SJSA1 (cell line): ENCODE results near the gene TUBG1. TPM values are rescaled to one million over a fixed set of nuclear protein-coding genes. Genes with fewer than 3 reads are reported as not detected.
"Not testable (repeated sequence)": the region's sequence is repeated elsewhere in the genome, so short reads cannot be mapped to it uniquely, and the experiment has no call there.

Experiments
- DNase-seq, 2 experiments: peaks; one replicate each; pipeline ENCODE4 v3.0.0-alpha.2; 2015 to 2020; ENCODE audit warnings: low spot score in 2 of 2, low read depth in 1 of 2
- H3K27ac ChIP-seq: fragments of 250-450 bp; sonication (Bioruptor Pico); 2 replicates; pipeline ENCODE4 v1.5.1; 2020; ENCODE audit warnings: mild to moderate bottlenecking, moderate library complexity
- H3K27me3 ChIP-seq: fragments of 250-450 bp; sonication (Bioruptor Pico); replicated peaks from 2 replicates; pipeline ENCODE4 v1.5.1; 2020; ENCODE audit warnings: mild to moderate bottlenecking, moderate library complexity
- H3K36me3 ChIP-seq: fragments of 250-450 bp; sonication (Bioruptor Pico); 2 replicates; pipeline ENCODE4 v1.5.1; 2020; ENCODE audit warnings: mild to moderate bottlenecking
- H3K4me1 ChIP-seq: fragments of 250-450 bp; sonication (Bioruptor Pico); replicated peaks from 2 replicates; pipeline ENCODE4 v1.6.1; 2021; ENCODE audit warnings: mild to moderate bottlenecking
- H3K4me3 ChIP-seq: fragments of 250-450 bp; sonication (Bioruptor Pico); 2 replicates; pipeline ENCODE4 v1.5.1; 2020; ENCODE audit warnings: mild to moderate bottlenecking
- H3K9me3 ChIP-seq: fragments of 250-450 bp; sonication (Bioruptor Pico); replicated peaks from 2 replicates; pipeline ENCODE4 v1.5.1; 2020; ENCODE audit warnings: mild to moderate bottlenecking
- total RNA-seq: library from RNA; depleted of rRNA; stranded (reverse); fragments of >200 nt; shearing (Covaris generic); gene quantifications from 2 replicates; pipeline ENCODE4 v1.2.3, GENCODE V29; 2014; rRNA removed

Gene TUBG1
- total RNA-seq, 1 experiment from 2014 or later: 81.4 TPM

- Histone ChIP-seq H3K36me3 (no peaks in the 10 kb centered on the region), H3K4me1 (peaks cover 40% of the 10 kb centered on the region), H3K27ac (no peak overlapping the region), H3K27me3 (peaks cover 14% of the 10 kb centered on the region; the same call in 1 of the 2 replicates), H3K9me3 (peaks cover 13% of the 10 kb centered on the region), H3K4me3 (no peak overlapping the region)
- DNase-seq: no peak
Measured at GRCh38 chr17:42657824-42658588, 48.5 kb downstream of the TUBG1 start.

- peak; percentile 67 to 79 for DNase-seq
- Histone ChIP-seq H3K4me1 (peaks cover 33% of the 10 kb centered on the region), H3K4me3 (peak within 1 kb of the TSS; percentile 42), H3K27ac (no peak within 1 kb of the TSS), H3K27me3 (peaks cover 7% of the 10 kb centered on the region; the same call in 1 of the 2 replicates), H3K36me3 (no peaks in the 10 kb centered on the region), H3K9me3 (peaks cover 13% of the 10 kb centered on the region)
Measured at GRCh38 chr17:42659079-42659931, 49.8 kb downstream of the TUBG1 start, which contains the start of gene TUBG2. Gene TUBG2, plus strand, starts transcription at chr17:42659284. Its CDS starts 220 bp downstream, at chr17:42659504.

GRCh38 chr17:42659932-42660274, 50.4 kb downstream of the TUBG1 start:
- H3K36me3 ChIP-seq, H3K27ac ChIP-seq, H3K4me3 ChIP-seq, H3K27me3 ChIP-seq, DNase-seq: not testable (repeated sequence)
- peaks cover 33% of the 10 kb centered on the region for H3K4me1 ChIP-seq
- peaks cover 13% of the 10 kb centered on the region for H3K9me3 ChIP-seq

GRCh38 chr17:42660692-42661345, 51.3 kb downstream of the TUBG1 start:
- H3K9me3 ChIP-seq: peaks cover 11% of the 10 kb centered on the region
- no peak overlapping the region for H3K27ac ChIP-seq
- H3K4me3 ChIP-seq: no peak overlapping the region
- peak in 1 of 2 experiments; percentile 22 for DNase-seq
- no peaks in the 10 kb centered on the region for H3K36me3 ChIP-seq
- peaks cover 7% of the 10 kb centered on the region; the same call in 1 of the 2 replicates for H3K27me3 ChIP-seq
- H3K4me1 ChIP-seq: peaks cover 24% of the 10 kb centered on the region

Other genes starting within 250 kb of the TUBG1 start
- gene STAT3, start 221.2 kb upstream of the TUBG1 start, total RNA-seq: 41.1 and 65.8 TPM in 2 replicates
- 319 and 331 TPM in 2 replicates for gene CAVIN1, start 186.4 kb upstream of the TUBG1 start, total RNA-seq
- 11.8 and 14.8 TPM in 2 replicates for gene ATP6V0A1, start 150.8 kb upstream of the TUBG1 start, total RNA-seq
- 16.2 and 26.8 TPM in 2 replicates for gene NAGLU, start 73.4 kb upstream of the TUBG1 start, total RNA-seq
- 0.13 and 1.5 TPM in 2 replicates for gene HSD17B1, start 56.8 kb upstream of the TUBG1 start, total RNA-seq
- 10.2 and 15.4 TPM in 2 replicates for gene COASY, start 47.5 kb upstream of the TUBG1 start, total RNA-seq
- 20.1 and 35.0 TPM in 2 replicates for gene MLX, start 42.6 kb upstream of the TUBG1 start, total RNA-seq
- 18.4 and 22.3 TPM in 2 replicates for gene PSMC3IP, start 32.0 kb upstream of the TUBG1 start, total RNA-seq
- gene RETREG3, start 309 bp upstream of the TUBG1 start, total RNA-seq: 27.0 and 30.4 TPM in 2 replicates
- 0.92 and 3.5 TPM in 2 replicates for gene TUBG2, start 49.6 kb downstream of the TUBG1 start, total RNA-seq
- 3.8 and 8.8 TPM in 2 replicates for gene PLEKHH3, start 67.3 kb downstream of the TUBG1 start, total RNA-seq
- not detected in 2 replicates for gene CCR10, start 72.2 kb downstream of the TUBG1 start, total RNA-seq
- gene CNTNAP1, start 72.8 kb downstream of the TUBG1 start, total RNA-seq: 0.34 and 1.1 TPM in 2 replicates
- gene EZH1, start 135.4 kb downstream of the TUBG1 start, total RNA-seq: 5.2 and 16.3 TPM in 2 replicates
- gene RAMP2, start 151.5 kb downstream of the TUBG1 start, total RNA-seq: not detected in 2 replicates
- 57.2 and 101 TPM in 2 replicates for gene VPS25, start 163.8 kb downstream of the TUBG1 start, total RNA-seq
- 0.25 TPM in 1 of 2 replicates, not detected in the other for gene WNK4, start 170.9 kb downstream of the TUBG1 start, total RNA-seq
- gene COA3, start 189.0 kb downstream of the TUBG1 start, total RNA-seq: 85.0 and 110 TPM in 2 replicates
- gene CNTD1, start 189.2 kb downstream of the TUBG1 start, total RNA-seq: 0.18 TPM in 1 of 2 replicates, not detected in the other
- 69.9 and 87.8 TPM in 2 replicates for gene BECN1, start 214.6 kb downstream of the TUBG1 start, total RNA-seq
- gene PSME3, start 223.7 kb downstream of the TUBG1 start, total RNA-seq: 109 and 122 TPM in 2 replicates
- gene AOC2, start 234.9 kb downstream of the TUBG1 start, total RNA-seq: 0.42 TPM in 1 of 2 replicates, not detected in the other
- not detected in 2 replicates for gene AOC3, start 241.5 kb downstream of the TUBG1 start, total RNA-seq